ENCODE measurements around the gene CDKL1.
"Not testable (repeated sequence)": the region's sequence is repeated elsewhere in the genome, so short reads cannot be mapped to it uniquely, and the experiment has no call there.

The CDKL1 gene

DNA sequence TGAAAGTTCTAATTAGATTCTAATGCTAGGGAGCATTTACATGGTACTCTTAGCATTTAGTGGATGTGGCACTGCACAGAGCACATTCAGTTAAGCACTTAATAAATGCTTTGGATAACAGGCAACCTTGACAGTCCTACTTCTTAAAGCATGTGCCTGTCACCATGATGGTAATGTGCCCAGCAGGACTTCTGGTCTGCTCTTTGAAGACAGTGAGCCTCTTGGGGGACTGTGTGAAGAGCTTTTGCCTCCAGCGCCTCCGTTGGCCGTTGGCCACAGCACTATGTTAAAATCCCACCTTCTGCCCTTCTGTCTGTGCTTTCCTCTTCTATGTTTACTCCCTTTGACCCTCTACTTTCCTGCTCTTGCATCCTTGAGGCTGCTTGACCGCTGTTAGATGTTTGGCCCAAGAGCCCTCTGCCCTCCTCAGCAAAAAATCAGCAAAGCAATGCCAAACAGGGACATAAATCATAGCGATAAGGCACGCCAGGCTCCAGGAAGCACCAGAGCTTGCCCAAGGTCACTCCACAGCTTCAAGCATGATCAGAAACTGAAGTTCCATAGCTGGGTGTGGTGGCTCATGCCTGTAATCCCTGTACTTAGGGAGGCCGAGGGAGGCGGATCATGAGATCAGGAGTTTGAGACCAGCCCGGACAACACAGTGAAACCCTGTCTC lies 8.3 kb downstream of the CDKL1 start:
- FAIRE-seq (no peak), DNase-seq (ENCODE audit: low spot score) (no peak)

GRCh38 chr14:50387548-50387947 lies 9.1 kb downstream of the CDKL1 start:
- no peak for DNase-seq (ENCODE audit: low spot score)
- no peak for FAIRE-seq

GRCh38 chr14:50383618-50384225 lies 13.0 kb downstream of the CDKL1 start:
- DNase-seq (ENCODE audit: low spot score) (no peak), FAIRE-seq (no peak)

DNA sequence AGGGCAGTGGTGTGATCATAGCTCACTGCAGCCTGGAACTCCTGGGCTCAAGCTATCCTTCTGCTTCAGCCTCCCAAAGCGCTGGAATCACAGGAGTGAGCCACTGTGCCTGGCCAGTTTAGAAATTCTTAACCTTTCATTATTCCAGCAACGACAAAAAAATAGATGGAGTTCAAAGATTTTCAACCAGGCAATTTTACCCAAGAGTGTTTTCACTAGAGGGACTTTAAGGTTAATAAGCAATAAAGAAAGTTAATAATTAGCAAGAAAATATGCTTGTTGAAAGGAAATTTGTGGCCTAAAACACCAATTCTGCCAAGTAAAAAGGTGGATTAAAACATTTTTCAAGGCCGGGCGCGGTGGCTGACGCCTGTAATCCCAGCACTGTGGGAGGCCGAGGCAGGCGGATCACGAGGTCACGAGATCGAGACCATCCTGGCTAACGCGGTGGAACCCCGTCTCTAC lies 14.8 kb downstream of the CDKL1 start:
- DNase-seq (ENCODE audit: low spot score) (no peak), FAIRE-seq (no peak)

GRCh38 chr14:50381008-50381407 lies 15.7 kb downstream of the CDKL1 start:
- DNase-seq (ENCODE audit: low spot score) = no peak
- no peak for FAIRE-seq

DNA sequence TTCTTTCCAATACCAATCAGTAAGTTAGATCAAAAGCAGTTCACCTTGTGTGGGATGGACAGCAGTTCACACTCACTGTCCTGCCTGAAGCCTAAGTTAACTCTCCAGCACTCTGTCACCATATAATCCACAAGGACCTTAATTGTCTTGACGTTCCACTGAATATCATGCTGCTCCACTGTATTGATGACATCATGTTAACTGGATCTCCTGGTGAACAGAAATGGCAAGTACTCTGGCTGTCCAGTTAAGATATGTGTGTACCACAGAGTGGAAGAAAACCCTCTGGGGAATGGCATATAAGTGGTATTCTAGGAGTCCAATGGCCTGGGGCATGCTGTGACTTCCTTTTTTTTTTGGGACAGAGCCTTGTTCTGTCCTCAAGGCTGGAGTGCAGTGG lies 16.2 kb downstream of the CDKL1 start:
- FAIRE-seq (peak; percentile 86), DNase-seq (ENCODE audit: low spot score) (no peak)

DNA sequence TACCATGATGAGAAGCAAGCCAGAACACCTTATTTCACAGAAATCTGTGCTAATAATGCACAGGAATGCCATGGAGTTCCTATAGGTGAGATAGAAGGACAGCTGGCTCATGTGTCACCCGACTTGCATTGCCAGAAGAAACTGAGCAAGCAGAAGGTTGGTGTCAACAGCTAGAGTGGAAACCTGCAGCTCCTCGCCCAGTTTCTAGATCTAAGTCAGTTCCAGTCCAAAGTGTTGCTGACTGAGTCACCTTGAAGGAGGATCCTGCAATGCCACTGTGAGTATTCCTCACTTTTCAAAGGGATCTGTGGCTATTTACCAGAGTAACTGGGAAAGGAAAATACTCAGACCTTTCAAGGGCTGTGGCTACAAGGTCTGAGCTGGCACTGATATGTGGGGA lies 17.1 kb downstream of the CDKL1 start:
- FAIRE-seq (no peak), DNase-seq (ENCODE audit: low spot score) (no peak)

- DNase-seq (ENCODE audit: low spot score) (no peak), FAIRE-seq (peak; percentile 70)
Observed at GRCh38 chr14:50377550-50378085, 19.1 kb downstream of the CDKL1 start.

DNA sequence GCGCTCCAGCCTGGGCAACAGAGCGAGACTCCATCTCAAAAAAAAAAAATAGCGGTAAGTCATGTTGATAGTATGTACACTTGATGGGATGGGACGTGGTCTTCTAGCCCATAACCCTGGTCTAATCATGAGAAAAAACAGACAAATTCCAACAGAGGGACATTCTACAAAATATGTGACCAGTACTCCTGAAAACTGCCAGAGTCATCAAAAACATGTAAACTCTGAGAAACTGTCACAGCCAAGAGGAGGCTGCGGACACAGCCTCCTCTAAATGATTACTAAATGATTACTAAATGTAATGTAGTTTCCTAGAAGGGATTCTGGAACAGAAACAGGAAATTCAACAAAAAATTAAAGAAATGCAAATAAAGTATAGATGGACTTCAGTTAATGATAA lies 20.9 kb downstream of the CDKL1 start:
- FAIRE-seq (no peak), DNase-seq (ENCODE audit: low spot score) (no peak)

DNA sequence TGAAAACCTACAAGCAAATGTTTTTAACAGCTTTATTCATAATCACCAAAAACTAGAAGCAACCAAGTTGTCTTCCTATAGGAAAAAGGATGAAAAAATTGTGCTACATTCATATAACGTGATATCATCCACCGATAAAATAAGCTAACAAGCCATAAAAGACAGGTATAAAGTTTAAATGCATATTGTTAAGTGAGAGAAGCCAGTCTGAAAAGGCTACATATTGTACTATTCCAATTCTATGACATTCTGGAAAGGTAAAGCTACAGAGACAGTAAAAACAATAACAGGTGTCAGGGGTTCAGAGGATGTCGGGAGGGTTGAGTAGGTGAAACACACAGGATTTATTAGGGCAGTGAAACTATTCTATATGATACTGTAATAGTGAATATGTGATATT lies 22.7 kb downstream of the CDKL1 start:
- no peak for DNase-seq (ENCODE audit: low spot score)
- FAIRE-seq = no peak

DNA sequence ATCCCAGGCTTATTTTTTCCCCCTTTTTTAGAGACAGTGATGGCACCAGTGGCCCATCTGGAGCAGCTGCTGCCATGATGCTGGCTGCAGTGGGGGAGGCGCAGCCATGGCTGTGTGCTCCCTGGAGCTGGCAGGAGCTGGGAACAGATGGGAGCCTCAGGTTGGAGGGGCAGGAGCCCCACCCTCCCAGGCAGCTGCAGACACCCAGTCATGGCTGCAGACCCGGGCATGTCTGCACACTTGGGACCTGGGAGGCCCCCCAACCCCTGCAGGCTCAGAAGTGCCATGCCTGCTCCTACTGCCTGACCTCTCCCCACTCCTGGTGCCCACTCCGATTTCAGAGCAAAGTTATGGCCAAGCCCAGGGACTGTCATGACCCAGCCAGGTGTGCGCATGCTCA lies 25.1 kb downstream of the CDKL1 start:
- no peak for FAIRE-seq
- no peak for DNase-seq (ENCODE audit: low spot score)

GRCh38 chr14:50366589-50366988 lies 30.1 kb downstream of the CDKL1 start:
- FAIRE-seq (no peak), DNase-seq (ENCODE audit: low spot score) (no peak)

DNA sequence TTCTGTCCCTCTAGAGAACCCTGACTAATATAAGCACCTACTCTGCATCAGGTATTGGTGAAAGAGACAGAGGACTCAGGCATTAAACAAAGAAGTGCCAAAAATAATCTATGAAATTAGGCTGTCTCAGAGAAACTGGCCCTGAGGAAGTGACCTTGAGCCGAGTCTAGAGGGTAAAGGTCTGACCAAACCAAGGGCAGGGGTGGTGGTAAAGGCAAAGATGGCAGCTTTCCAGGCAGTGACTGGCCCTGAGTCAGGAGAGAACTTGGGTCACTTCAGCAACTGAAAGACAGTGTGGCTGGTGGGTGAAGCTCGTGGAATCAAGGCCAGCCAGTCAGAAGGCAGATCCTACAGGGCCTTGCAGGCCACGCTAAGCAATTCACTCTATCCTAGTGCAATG lies 30.6 kb downstream of the CDKL1 start:
- no peak for FAIRE-seq
- DNase-seq (ENCODE audit: low spot score) = no peak

- DNase-seq (ENCODE audit: low spot score); FAIRE-seq: not testable (repeated sequence)
Observed at GRCh38 chr14:50365572-50365971, 31.1 kb downstream of the CDKL1 start.

- DNase-seq (ENCODE audit: low spot score) = no peak
Observed at GRCh38 chr14:50364792-50365191, 31.9 kb downstream of the CDKL1 start.

DNA sequence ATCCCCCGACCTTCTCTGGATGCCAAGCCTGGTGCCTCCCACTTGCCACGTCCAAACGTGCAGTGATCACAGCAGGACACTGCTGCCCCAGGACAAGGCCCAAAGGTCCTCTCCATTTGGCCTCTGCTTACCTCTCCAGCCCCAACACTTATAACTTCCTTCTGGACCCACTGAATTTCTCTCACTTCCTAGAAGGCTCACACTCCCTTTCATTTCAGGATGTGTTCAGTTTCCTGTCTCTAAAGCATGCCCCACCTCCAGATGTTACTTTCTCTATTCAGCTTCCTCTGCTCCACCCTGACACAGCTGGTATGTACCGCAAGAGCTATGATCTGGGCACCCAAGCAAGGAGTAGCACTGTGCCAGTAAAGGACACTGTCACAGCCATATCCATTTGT lies 33.0 kb downstream of the CDKL1 start:
- no peak for DNase-seq (ENCODE audit: low spot score)
- FAIRE-seq = no peak

More at GRCh38 chr14:50364792-50365191, 31.9 kb downstream of the CDKL1 start:
- no peak for FAIRE-seq

GRCh38 chr14:50362764-50363713 lies 33.6 kb downstream of the CDKL1 start:
- DNase-seq (ENCODE audit: low spot score) = no peak
- no peak for FAIRE-seq

DNA sequence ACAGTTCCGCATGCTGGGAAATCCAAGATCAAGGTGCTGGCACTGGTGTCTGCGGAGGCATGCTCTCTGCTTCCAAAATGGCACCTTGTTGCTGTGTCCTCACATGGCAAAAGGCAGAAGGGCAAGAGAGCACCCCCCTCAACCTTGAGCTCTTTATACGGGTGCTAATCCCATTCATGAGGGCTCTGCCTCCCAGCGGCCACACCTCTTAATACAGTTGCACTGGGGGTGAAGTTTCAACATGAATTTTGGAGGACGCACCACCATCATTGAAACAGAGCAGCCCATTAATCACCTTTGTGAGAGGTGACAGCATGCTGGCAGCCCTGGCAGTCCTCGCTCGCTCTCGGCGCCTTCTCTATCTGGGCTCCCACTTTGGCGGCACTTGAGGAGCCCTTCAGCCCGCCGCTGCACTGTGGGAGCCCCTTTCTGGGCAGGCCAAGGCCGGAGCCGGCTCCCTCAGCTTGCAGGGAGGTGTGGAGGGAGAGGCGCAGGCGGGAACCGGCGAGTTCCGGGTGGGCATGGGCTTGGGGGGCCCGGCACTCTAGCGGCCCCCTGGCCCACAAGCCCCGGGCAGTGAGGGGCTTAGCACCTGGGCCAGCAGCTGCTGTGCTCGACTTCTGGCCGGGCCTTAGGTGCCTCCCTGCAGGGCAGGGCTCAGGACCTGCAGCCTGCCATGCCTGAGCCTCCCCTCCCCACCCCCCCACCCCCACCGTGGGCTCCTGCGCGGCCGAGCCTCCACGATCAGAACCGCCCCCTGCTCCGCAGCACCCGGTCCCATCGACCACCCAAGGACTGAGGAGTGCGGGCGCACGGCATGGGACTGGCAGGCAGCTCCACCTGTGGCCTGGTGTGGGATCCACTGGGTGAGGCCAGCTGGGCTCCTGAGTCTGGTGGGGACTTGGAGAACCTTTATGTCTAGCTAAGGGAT lies 34.9 kb downstream of the CDKL1 start:
- FAIRE-seq; DNase-seq (ENCODE audit: low spot score): not testable (repeated sequence)

- FAIRE-seq (peak; percentile 68), DNase-seq (ENCODE audit: low spot score) (no peak)
Observed at GRCh38 chr14:50360851-50361250, 35.8 kb downstream of the CDKL1 start.

- DNase-seq (ENCODE audit: low spot score) (no peak), FAIRE-seq (no peak)
Observed at GRCh38 chr14:50360093-50360492, 36.6 kb downstream of the CDKL1 start.

DNA sequence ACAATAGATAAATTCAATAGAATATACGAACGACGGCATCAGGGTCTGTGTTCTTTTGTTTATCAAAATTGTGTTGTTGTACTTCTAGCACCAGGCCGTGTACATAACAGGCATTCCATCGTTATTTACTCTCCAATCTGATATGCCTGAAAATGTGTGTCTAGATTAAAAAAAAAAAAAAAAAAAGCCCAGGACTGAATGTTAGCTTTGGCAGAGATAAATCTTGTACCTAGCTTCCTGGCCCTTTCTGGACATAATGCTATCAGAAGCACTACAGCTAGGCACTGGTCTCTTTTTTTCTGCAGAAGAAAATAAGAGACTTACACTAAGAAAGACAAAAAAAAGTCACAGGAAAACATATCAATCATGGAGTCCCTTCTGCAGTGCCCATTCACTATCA lies 37.0 kb downstream of the CDKL1 start:
- FAIRE-seq = no peak
- DNase-seq (ENCODE audit: low spot score) = no peak

Data from urothelium cell line (cell line).